GM18508 (cell line): ENCODE measurements around the gene F3.
"Not testable (repeated sequence)": the region's sequence is repeated elsewhere in the genome, so short reads cannot be mapped to it uniquely, and the experiment has no call there.

Experiments
- ATAC-seq: cut with Tn5 transposase; IDR thresholded peaks from one replicate; pipeline ENCODE4 v1.9.1; 2021; ENCODE audit warnings: moderate number of reproducible peaks; ENCODE audit not compliant: insufficient read depth, unreplicated experiment

Gene F3

DNA sequence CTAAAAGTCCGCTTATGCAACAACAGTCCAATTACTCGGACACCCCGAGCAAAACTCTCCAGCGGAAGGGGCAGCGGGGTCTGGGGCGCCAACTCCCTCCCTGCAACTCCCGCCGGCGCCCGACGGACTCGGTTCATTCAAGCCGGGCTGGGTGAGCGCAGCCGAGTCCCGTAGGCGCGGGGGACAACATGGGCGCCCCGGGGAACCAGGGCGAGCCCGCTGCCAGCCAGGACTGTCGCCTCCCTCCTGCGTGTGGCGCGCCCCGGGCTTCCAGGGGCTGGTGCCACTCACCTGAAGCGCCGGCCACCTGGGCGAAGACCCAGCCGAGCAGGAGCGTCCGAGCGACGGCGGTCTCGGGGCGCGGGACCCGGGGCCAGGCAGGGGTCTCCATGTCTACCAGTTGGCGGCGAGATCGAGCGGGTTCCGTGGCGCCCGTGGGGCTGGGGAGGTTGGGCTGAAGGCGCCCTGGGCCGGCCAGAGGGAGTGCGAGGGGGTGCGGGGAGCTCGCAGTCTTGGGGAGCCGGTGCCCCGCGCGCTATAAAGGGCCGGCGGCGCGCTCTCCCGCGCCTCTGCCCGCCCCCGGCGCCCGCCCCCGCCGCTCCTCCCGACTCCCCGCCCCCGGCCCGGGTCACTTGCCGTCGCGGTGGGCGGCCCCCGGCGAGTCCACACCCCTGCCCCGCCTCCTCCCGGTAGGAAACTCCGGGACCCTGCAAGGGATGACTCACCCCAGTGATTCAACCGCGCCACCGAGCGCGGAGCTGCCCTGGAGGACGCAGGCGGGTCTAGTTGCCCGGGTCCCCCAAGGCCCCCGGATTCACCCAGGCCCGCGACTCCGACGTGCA, at the start of gene F3:
TSS of gene F3 (minus strand) at position 514 of the 842 bp plus-strand sequence. CDS start at position 391, 123 bp downstream.
- no peak for ATAC-seq

DNA sequence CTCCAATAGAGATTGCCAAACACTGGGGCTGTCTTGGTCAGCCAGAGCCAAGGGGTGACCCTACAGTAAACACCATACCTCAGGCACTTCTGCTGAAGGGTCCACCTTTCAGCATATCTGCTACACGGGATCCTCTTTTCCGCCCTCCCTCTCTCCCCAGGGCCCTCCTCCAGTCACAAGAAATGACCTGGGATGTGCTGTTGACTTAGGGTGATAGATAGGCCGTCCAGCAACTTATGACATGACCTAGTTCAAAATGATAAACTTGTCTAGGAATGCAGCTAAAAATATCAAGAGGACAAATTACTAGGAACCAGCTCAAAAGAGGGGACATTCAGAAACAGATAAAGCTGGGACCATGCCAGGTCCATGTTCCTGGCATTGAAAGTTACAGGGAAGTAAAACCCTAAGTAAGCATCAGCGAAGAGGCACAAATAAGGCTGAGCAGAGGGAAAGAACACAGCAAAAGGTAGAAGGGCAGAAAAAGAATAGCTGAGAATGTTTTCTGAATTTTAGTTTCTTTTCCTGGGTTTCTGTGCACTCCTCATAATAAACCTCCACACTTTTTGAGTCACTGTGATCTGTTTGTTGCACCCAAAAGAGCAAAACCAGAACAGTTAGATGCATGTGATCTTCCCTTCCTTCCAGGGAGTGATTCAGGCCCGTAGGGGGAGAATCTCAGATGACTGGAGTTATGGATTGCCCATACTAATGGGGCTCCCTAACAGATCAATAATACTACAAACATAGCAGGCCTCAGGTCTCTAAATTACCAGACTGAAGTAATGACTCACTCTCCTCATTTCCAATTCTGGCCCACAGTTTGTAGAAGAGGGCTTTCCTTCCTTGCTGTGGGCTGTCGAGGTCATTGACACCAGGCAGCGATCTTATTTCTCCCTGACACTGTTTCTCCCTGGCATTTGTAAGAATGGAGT, 48.9 kb upstream of the F3 start:
- ATAC-seq, result no peak

DNA sequence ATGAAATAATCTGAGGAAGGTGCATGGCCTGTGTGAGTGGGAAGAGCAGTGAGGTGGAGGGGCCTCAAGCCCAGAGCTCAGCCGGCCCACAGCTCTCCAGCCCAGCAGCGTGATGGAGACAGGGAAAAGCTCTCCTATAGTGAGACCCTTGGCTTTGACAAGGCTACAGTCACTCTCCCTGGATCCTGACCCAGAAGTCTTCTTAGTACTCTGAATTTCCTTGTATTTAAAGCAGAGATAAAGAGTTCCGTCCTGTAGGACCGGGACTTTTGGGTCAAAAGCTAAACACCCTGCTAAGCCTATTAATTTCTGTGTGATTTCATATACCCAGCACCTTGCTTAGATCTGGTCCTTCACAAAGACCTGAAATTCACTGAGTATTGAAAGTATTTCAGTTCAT, 48.2 kb upstream of the F3 start:
- no peak for ATAC-seq

DNA sequence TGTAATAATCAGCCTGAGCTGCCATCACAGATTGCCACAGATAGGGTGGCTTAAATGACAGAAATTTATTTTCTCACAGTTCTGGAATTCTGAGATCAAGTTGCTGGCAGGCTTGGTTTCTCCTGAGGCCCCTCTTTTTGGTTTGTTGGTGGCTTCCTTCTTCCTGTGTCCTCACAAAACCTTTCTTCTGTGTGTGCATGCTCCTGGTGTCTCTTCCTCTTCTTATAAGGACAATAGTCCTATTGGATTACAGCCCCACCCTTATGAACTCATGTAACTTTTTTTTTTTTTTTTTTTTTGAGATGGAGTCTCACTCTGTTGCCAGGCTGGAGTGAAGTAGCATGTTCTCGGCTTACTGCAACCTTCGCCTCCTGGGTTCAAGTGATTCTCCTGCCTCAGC, 41.0 kb upstream of the F3 start:
- no peak for ATAC-seq

DNA sequence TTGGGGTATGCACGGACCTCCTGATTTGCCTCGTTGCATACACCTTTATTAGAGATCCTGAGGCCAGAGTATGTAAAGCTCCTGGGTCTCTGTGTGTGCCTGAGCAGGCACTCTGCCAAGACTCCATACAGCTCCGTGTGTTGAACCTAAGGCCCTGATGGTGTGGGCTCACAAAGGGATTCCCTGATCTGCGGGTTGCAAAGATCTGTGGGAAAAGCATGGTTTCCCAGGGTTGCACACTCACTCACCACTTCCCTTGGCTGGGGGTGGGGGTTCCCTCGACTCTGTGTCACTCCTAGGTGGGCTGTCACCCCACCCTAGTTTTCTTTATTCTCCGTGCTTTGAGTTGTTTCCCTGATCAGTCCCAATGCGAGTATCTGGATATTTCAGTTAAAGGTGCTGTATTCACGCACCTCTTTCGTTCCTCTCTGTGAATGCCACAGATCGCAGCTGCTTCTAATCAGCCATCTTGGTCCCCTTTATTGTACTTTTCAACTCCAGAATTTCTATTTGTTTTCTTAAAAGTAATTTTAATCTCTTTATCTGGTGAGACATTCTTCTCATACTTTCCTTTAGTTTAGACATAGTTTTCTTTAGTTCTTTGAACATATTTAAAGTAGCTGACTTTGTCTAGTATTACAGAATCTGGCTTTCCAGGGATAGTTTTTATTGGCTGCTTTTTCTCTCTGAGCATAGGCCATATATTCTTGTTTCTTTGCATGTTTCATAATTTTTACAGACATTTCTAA, 39.0 kb upstream of the F3 start:
- no peak for ATAC-seq

DNA sequence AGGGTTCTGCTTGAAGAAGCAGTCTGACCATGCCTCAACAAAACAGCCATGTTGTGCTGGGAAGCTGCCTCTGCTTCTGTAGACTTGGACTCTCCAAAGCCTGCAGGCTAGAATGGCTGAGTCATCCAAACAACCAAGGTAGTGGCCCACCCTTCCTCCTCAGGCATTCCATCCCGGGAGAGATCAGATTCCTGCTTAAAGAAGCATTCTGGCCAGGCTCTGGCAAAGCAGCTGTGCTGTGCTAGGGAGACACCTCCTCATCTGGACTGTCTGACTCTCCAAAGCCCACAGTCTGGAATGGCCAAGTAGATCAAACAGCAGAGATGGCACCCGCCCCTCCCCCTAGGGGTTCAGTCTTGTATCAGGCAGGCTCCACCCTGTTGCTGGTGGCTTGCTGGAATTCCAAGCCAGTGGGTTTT, 38.3 kb upstream of the F3 start:
- no peak for ATAC-seq

DNA sequence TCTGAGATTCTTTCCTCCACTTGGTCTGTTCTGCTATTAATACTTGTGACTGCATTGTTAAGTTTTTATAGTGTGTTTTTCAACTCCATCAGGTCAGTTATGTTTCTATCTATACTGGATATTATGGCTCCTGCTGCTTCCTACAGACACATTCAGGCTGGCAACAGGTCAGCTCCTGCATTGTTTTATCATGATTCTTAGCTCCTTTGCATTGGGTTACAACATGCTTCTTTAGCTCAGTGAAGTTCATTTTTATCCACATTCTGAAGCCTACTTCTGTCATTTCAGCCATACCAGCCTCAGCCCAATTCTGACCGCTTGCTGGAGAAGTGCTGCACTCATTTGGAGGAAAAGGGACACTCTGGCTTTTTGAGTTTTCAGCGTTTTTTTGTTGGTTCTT, 37.3 kb upstream of the F3 start:
- no peak for ATAC-seq

DNA sequence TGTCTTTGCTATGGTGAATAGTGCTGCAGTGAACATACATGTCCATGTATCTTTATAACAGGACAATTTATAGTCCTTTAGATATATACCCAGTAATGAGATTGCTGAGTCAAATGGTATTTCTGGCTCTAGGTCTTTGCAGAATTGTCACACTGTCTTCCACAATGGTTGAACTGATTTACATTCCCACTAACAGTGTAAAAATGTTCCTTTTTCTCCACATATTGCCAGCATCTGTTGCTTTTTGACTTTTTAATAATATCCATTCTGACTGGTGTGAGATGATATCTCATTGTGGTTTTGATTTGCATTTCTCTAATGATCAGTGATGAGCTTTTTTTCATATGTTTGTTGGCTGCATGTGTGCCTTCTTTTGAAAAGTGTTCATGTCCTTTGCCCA, 32.4 kb upstream of the F3 start:
- not testable (repeated sequence) for ATAC-seq

DNA sequence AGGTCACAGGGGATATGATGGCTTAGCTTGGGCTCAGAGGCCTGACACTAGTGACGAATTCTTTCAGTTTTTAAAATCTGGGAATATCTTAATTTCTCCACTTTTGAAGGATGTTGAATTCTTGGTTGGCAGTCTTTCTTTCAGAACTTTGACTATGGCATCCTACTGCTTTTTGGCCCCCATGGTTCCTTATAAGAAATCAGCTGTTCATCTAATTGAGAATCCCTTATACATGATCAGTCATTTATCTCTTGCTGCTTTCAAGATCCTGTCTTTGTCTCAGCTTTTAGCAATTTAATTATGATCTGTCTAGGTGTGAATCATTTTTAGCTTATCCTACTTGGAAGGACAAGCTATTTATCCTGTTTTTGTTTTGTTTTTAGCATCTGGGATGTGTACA, 31.2 kb upstream of the F3 start:
- ATAC-seq, result no peak

DNA sequence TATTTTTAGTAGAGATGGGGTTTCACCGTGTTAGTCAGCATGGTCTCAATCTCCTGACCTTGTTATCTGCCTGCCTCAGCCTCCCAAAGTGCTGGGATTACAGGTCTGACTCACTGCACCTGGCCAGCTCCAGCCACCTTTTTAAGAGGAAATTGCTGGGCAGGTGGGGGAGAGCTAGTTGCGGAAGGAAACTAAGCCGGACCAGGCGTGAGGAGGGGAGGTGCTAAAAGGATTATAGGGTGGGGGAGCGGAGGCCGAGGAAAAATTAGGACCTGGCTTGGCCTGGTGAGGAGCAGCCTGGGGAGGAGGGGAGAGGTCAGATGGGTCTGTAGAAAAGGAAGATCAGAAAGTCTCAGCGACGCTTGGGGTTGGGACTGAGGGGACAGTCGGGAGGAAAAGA, 29.4 kb upstream of the F3 start:
- not testable (repeated sequence) for ATAC-seq

DNA sequence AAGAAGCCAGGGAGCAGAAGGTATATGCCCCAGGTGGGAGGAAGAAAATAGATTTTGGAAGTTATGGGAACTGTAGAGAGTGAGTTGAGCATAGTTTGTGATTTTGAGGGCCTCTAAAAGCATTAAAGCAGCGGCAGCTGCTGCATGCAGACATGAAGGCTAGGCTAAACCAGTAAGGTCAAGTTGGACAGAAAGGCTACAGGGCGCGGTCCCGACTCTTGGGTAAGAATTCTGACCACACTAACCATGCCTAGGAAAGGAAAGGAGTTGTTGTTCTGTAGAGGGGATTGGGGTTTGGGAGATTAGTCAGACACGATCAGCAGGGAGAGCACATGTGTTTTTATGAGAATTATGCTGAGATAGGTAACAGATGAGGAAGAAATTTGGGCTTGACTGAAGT, 27.2 kb upstream of the F3 start:
- ATAC-seq, result not testable (repeated sequence)

DNA sequence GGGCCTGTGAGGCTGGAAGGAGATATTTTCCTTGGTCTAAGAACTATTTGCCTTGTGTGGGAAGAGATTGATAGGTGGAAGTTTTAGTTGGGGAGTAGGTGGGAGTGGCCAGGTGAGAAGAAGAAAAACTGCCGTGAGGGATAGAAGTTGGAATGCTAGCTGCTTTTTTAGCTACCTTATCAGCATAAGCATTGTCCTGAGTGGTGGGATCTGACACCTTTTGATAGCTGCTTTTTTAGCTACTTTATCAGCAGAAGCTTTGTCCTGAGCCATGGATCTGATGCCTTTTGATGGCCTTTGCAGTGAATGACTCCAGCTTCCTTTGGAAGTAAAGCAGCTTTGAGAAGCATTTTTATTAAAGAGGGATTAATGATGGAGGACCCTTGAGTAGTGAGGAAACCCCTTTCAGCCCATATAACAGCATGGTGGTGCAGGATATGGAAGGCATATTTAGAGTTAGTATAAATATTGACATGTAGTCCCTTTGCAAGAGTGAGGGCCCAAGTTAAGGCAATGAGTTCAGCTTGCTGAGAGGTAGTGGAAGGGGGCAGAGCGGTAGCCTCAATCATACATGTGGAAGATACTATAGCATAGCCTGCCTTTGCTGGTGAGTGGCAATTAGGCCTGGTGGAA, 26.5 kb upstream of the F3 start:
- not testable (repeated sequence) for ATAC-seq

DNA sequence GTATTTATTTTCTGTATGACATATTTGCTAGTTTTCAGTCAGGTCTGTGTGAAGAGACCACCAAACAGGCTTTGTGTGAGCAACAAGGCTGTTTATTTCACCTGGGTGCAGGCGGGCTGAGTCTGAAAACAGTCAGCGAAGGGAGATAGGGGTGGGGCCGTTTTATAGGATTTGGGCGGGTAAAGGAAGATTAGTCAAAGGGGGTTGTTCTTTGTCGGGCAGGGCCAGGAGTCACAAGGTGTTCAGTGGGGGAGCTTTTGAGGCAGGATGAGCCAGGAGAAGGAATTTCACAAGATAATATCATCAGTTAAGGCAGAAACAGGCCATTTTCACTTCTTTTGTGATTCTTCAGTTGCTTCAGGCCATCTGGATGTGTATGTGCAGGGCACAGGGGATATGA, 24.9 kb upstream of the F3 start:
- ATAC-seq, result not testable (repeated sequence)

DNA sequence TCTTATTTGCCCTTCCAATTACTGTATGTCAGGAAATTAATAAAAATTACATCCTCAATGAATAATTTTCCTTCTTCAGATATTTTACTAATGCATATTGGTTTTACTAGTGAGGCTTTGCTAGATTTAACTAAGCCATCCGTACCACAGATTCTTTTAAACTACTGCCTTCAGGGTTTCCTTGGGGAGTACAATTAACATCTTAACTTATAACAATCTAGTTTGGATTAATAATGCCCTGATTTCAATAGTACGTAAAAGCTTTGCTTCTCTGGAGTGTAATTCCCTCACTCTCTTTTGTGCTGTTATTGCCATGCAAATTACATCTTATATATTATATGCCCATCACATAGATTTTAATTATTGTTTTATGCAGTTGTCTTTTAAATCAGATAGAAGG, 24.3 kb upstream of the F3 start:
- no peak for ATAC-seq

DNA sequence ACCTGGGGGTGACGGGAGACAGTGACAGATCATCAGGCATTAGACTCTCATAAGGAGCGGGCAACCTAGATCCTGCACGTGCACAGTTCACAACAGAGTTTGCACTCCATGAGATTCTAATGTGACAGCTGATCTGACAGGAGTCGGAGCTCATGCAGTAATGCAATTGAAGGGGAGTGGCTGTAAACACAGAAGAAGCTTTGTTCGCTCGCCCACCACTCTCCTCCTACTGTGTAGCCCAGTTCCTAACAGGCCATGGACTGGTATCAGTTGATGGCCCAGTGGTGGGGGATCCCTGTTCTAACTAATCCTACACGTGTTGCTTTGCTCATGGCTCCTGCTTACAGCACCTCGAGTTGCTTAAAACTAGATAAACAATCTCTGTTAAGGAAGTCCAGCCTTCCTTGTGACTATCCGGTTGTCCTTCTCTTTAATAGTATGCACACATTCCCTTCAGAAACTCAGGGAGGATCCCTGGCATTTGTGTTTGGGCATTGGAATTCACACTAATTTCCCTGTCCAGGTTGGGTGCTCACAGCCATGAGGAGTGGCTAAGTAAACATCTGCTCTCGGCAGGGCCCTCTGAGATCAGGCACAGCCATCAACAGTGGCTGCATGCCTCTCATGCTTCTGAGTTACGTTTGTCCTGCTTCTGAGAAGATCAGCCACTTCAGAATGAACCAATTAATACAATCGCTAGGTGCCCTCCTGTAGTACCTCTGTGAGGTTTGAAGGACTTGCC, 21.1 kb upstream of the F3 start:
- no peak for ATAC-seq

DNA sequence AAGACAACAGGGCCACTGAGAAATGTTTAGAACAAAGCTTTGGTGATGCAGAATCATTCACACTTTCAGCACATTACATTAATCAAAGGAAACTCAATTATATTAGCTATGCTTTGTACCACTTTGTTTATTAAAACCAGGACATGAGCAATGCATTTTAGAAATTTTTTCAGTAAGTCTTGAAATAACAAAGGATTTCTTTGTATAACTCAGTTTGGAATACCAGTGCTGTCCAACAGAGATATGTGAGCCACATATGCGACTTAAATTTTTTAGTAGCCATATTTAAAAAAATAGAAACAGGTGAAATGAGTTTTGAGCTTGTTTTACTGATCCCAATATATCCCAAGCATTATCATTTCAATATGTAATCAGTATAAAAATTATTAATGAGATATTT, 18.8 kb upstream of the F3 start:
- ATAC-seq, result no peak

DNA sequence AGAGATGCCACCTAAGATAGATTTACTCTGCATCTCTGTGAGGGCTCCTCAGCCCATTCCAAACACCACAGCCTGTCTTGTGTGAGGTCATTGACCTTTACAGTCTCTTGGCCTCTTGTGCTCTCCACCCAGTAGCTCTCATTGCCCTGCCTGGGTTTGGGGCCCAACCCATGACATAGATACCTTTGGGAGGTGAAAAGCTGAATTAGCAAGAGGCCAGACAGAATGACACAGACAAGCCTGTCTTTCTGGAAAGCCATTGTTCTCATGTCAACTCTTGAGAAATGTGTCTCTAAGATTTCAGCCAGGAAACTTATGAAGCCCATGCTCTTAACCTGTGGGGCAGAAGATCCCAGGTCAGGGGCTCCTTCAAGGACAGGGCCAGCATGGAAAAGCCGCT, 18.4 kb upstream of the F3 start:
- no peak for ATAC-seq

DNA sequence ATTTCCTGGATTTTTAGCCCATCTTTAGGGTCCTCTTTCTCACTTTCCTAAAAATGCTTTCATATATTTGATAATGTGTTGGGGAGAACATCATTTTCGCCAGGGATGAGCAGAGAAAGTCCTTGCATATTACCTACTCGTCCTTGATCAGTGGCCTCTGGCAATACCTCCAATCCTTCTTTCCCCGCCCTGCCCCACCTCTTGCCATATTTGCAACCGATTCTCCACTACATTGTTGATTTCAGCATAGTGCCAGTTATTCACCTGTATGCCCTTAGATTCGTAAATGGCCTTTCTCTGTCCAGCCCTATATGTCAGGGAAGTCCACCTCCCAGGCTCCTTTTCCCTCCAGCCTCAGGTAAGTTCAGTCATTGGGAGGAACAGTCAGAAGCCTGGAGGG, 13.5 kb upstream of the F3 start:
- no peak for ATAC-seq

DNA sequence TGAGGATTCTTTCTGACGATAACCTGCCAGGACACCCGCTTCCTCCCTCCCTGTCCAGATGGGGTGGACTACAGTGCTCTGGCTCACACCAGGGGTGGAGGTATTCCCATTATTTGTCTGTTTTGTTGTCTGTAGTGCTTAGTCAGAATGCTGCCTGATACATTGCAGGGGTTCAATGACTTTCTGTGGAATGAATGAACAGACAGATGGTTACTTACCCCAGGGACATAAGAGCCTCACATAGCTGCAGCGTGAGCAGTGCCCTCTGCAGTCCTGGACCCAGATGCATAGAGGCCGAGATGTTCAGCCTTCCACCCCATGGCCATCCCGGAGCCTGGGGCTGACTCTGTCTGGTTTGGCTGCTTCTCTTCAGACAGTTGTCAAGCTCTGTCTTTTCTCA, 13.0 kb upstream of the F3 start:
- no peak for ATAC-seq

DNA sequence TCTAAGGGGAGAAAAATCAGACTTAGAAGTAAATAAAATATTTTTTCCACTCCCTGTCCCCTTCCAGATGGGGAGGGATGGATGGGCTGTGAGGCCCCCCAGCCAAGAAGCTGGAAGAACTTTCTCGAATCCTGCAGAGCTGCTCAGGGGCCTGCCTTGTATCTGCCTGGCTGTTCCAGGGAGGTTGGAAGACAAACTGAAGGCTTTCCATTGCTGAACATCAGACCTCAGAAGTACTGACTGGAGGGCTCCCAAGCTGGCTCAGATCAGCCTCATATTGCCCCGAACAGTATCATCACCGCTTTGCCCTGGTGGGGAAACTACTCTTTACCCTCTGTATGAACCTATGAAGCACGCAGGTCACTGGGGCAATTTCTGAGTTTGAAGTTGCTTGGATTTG, 12.4 kb upstream of the F3 start:
- no peak for ATAC-seq
